ENCODE data around the gene LPP.
"Not testable (repeated sequence)": the region's sequence is repeated elsewhere in the genome, so short reads cannot be mapped to it uniquely, and the experiment has no call there.

The LPP gene

DNA sequence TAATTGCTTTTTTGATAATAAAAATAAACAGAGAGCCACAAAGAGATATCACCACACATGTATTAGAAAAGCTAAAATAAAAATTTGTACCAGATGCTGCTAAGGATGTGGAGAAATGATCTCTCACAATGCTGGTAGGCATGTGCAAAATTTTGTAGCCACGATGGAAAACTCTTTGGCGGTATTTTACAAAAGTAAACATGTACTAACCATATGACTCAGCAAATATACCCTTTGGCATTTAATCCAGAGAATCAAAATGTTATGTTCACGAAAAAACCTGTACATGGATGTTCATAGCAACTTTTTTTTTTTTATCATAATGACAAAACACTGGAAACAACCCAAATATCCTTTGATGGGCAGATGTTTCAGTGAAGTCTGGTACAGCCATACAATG is 261.2 kb downstream of the LPP start:
- no peak for DNase-seq

DNA sequence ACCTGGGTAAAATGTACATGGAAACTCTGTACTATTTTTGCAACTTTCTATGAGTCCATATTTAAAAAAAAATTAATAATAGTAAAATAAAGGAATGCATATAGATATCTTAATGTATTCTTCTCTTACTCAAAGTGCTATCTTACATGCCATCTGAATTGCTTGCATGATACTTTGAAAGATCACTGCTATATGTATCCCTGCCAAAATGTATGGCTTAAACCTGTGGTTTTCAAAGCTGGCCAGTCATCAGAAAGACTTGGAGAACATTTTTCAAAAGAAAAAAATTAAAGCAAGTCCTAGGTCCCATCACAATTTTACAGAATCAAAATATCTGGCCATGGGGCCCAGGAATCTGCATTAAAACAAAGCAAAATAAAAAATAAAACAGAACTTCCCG is 262.1 kb downstream of the LPP start:
- no peak for DNase-seq

DNA sequence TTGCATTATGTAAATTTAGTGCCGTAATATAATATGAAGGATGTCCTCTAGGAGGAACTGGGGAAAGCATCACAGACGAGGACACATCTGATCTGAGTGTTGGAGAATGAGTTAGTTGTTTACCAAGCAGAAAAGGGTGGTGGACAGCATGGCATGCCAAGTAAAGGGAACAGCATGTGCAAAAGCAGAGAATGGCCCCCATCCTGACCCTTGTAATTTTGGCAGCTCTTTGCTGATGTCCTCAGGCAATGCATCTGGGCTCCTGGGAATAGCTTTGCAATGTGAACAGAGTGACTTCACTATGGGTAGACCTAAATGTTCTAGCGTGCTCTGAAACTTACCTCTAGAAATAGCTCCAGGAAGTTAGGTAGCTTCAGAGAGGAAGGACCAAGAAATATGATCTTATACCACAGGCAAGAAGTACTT is 263.3 kb downstream of the LPP start:
- DNase-seq: no peak

DNA sequence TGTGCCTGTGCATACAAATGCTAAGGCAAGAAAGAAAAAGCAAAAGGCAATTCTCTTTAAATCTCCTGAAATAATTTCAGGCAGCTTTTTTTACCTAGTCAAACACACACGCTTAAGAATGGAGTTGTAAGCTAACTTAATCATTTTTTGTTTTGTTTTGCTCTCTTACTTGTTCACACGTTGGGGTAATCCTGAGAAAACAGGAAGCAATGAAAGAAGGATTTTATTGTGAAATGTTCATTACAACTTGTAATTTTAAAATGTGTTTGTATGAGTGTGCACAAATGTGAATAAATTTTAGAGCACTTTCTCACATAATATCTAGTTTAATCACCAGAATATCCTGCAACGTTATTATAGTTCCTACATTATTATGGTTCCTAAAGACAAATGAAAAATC is 263.8 kb downstream of the LPP start:
- DNase-seq: no peak

DNA sequence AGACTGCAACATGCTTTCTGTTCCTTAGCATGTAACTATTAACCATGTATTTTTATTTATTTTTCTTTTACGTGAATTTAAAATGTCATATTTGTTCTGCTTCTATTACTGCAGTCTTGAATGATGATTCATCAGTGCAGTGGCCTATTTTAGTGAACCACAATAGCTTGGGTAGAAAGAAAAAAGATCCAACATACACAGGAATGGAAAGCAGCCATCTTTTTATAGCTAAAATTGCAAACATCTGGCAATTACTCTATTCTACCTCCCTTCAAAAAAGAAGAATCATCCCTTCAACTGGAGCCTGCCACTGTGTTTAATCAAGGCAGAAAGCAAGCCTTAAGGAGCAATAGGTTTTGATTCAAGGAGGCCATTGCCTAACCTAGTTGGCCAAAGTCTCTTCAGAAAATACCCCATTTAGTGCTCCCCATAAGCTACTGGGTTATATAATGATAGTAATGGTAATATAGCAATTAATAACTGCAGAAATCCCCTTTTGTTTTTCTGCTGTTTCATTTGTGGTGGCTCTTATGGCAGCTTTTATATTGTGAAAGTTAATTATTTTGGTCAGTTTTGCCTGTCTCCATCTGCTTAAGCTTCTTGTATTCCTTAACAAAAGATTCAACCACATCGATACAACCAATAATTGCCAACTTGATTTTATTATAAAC is 267.3 kb downstream of the LPP start:
- DNase-seq: no peak

DNA sequence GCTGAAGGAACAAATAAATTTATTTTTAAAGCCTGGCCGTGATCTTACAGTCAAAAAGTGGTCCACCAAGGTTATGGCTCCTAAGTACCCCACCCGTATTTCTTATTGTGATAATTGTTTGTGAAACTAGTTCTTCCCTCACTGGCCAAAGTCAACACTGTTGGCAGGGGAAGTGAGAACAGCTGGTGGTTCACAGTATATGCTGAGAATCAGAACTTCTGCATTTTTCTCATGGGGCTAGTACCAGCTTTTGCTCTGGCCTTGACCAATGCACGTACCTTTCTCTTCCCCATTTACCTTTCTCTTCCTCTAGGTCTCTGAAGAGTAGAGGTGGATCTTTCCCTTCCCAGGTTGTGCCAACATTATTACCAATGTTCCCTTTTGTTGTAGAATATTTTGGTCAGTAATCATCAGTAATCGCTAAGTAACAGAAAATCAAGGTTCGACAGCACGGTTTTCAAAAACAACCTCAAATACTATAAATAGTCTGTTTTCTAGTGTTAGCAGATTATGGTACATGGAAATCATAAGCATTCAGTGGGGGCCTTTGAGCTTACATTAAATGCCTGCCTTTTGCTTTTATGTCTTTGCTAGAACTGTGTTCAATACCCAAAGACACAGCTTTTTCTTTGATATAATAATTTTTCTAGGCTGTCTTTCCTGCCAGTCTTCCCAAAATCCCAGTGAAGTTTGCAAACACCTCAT is 268.0 kb downstream of the LPP start:
- DNase-seq: no peak

DNA sequence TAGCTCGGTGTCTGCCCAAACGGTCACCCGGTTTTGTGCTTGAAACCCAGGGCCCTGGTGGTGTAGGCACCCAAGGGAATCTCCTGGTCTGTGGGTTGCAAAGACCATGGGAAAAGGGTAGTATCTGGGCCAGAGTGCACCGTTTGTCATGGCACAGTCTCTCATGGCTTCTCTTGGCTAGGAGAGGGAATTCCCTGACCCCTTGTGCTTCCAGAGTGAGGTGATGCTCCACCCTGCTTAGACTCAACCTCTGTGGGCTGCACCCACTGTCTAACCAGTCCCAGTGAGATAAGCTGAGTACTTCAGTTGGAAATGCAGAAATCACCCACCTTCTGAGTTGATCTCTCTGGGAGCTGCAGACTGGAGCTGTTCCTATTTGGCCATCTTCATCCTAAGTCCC is 274.0 kb downstream of the LPP start:
- DNase-seq: not testable (repeated sequence)

DNA sequence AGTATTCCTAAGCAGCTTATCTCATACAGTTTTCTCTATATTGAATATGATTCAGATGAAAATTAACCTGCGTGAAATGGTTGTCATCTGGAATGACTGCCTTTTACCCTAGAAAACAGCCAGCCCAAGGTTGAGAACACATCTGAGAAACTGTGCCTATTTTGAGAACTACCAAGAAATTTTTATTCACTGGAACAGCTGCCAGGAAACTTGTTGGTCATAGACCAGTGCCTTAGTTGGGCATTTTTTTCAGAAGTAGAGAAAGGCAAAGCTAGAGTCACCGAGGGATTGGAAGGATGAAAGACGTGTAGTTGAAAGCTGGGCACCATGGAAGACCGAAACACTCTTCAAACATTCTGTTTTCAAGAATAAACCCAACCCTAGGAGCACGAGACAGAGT is 277.1 kb downstream of the LPP start:
- DNase-seq: no peak

DNA sequence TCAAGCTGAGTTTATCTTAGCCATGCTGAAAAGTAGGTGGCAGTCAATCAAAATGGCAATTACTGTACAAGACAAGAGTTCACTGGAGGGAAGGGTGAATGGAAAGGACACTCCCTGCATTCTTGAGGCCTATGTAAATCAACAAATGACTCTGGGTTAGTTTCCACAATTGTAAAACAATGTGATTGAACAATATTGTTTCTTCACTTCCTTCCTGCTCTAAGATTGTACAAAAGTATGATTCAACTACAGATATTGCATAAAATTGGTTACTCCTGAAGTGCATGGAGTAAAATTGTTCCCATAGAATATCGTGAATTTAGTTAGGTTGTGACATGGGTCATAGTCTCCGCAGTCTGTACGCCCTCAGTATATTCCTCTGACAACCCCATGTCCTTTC is 277.6 kb downstream of the LPP start:
- no peak for DNase-seq

DNA sequence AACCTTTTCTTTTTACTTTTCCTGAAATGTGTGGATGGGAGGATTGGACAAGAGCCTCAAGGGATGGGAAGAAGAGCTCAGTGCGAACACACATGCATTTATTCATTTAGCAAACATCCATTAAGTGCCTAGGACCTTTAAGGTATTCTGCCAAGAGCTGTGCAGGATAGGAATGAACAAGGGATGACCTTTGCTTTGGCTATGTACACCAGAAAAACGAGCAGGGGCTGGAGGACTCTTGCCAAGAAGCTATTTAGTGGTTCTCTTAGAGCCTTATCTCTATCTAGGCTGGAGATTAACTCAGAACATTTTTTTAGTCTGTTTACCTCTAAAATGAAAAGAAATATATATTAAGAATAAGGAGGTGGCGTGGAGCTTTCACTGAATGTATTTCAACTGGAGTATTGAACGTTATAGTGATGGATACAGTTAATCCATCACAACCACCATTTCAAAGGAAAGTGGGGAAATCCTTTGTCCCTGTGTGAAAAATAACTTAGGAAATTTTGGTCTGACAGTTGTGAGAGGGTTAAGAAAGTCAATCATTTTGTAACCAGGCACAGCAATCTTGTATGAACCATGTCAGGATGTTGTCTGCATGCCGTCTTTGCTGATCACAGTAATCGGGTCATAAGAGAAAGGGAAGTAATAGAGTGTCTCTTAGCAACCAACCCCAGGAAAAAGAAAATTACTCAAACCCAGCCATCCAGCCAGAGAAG is 279.0 kb downstream of the LPP start:
- no peak for DNase-seq

DNA sequence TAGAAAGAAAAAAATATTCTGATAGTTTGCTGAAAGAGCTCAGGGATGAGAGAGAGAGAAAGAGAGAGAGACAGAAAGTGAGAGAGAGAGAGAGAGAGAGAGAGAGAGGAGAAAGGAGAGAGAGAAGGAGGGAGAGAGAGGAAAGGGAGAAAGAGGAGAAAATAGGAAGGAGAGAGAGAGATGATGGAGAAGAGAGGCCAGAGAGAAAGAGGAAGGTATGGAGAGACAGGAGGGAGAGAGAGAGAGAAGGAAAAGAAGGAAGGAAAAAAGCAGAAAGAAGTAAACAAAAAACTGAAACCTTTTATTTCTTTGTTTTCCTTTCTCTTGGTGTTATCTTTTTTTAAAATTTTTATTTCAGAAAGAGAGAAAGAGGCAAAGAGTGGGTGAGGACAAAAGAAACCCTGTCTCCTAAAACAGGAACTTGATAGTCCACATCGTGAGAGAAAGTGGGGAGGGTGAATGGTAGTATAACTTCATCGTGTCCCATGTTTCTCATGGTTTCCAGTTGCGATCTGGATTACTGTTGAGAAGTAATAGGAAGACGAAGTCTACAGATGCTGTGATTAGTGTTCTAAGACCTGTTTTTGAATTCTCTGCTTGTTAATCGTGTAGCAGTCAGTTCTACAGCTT is 279.7 kb downstream of the LPP start:
- DNase-seq: no peak

DNA sequence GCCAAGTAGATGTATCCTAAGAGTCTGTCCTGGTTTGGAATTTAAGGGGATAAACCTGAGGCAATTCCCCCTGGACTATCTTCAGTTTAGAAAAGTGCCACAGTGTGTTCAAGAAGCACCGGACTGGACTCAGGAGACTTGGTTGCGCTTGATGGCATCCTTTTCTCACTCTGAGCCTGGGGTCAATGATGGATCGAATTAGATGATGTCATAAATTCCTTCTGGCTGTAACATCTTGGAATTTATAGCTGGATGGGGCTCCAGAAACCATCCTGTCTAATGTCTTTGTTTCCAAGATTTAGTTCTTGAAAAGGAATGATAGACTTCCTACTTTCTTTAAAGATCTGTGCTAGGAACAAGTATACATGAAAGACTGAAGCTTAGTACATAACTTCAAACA is 280.6 kb downstream of the LPP start:
- DNase-seq: no peak

DNA sequence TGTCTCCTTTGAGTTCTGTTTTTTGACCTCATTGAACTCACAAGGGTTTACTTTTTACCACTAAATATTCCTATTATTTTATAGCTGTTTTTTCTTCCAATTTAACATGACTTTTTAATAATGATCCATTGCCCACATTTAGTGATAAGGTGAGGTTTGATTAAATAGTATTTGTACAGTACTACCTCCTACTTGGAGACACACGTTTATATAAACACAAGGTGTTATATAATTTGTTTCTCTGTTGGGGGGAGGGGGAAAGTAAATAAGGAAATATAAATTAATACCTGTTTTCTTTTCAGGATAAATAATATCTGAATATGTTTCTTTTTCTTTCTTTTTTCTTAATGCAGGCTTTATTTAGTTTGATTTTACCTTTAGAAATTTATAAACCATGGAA is 281.3 kb downstream of the LPP start:
- no peak for DNase-seq

DNA sequence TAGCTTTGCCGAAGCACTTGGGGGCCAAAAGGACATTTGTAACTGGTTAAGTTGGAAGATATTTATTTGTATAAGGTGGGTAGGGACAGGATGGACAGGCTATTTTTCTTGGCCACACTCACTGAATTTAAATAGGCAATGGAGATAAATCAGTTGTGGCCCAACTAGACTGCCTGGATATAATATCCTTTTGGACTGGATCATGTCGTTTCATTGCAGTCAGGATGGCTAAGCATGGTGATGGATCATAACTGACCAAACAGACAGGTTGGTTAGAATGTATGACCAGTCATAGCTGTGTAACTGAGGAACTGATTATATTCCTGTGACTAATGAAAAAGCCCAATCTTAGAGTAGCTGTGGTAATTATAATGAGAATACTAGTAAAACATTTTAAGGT is 284.0 kb downstream of the LPP start:
- DNase-seq: no peak

DNA sequence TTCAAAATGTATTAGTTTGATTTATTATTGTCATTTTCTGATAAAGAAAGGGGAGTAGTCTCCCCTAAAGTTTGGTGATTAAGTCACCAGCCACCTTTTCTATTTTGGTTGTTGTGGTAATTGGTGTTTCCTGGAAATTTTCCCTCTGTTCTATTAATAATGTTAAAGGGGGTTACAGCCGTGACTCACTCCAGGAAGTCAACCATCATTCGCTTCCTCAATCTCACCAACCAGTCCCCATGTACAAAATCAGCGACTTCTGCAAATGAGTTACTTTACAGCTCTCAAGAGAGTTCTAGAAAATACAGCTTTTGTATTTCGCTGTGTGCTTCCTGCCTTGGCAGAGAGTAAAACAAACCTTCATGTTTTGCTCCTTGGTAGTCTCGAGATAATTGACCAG is 285.1 kb downstream of the LPP start:
- no peak for DNase-seq

DNA sequence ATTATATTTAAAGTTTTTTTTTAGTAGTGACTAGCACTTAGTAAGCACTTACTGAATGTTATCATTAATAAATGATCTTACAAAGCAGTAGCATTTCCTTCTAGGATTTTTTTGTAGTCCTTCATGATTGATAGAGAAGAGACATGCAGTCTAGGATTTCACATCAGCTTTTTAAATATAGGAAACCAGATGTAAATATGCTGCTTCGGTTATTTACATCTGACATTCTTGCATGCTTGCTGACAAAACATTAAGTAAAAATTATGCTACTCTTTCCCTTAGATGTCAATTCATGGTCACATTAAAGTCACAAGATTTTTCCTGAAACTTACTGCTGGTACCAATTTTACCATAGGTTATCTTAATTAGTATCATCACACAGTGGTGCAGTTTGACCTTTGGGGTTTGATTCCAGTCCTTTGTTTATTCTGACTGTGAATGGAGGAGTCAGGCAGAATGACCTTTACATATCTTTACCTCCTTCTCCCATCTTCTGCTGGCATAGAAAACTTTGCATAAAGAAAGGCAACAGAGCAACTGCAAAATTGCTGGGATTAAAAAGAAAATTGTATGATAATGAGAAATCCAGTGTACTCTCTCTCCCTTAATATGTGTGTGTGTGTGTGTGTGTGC is 286.5 kb downstream of the LPP start:
- no peak for DNase-seq

DNA sequence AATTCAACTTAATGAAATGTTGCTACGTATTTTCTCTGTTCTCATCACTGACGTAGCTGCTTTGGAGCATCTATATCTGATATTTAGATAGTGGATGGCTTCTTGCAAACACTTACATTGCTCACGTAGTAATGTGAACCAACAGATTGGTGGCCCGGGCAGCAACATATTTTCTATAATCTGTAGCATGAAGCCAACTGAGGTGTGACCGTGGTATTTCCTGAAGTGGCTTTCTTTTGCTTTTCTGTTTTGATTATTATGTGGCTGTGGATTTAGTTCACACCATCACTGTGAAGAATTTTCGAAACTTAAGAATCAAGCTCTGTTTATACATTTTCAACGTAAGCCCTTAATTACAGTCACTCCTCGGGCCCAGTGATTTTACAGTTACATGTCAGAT is 288.5 kb downstream of the LPP start:
- DNase-seq: no peak

DNA sequence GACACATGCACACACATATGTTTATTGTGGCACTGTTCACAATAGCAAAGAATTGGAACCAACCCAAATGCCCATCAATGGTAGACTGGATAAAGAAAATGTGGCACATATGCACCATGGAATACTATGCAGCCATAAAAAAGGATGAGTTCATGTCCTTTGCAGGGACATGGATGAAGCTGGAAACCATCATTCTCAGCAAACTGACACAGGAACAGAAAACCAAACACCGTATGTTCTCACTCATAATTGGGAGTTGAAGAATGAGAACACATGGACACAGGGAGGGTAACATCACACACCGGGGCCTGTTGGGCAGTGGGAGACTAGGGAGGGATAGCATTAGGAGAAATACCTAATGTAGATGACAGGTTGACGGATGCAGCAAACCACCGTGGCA is 291.2 kb downstream of the LPP start:
- not testable (repeated sequence) for DNase-seq

DNA sequence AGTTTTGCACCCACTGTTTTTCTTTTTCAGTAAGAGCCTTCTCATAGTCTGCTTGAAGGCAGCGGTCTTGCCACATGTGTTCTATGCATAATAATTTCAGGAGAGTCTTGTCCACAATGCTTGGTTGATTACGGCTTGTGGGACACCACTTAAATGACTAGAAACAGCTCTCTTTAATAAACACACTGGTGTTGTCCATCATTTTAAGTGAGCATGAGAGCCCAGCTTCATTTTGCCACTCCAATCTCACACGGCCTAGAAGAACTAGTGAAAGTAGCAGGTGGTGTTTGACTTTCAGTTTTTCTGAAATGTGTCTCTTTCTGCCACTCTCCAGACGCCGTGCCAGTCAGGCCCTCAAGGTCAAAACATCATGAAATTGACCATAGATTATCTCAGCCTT is 292.1 kb downstream of the LPP start:
- no peak for DNase-seq

DNA sequence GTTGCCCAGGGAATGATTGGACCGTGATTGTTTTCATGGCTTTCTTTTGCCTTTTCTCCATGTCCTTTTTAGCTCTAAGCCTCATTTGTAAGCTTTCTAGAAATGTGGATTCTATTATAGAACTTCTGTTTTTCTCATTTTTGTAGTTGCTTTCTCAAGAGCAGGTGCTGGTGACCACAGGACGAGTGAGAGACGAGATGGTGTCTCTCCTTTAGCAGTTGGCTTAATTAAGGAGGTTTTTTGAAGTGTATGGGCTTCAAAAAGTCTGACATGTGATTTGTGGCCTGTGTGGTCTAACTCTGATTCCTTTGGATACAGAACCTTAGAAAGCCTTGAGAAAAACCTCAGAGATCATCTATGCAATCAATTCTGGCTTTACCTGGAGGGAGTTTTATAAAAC is 292.8 kb downstream of the LPP start:
- no peak for DNase-seq

DNA sequence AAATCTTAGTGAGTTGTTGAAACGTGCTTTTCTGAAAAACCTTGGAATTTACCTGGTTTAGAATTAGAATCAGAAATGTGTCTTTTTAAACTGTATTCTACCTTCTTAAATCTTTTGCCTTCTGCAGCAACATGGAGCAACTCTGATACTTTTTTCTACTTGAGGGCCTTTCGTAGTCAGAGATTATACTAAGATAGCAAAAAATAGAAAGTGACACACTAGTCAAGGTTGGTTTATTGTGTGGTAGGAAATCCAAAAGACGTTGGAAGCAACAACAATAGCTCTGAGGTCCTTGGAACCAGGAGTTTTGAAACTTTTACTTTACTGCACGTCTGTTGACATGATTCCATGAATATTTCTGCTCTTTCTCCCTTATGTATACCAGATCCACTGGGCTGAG is 294.9 kb downstream of the LPP start:
- no peak for DNase-seq

DNA sequence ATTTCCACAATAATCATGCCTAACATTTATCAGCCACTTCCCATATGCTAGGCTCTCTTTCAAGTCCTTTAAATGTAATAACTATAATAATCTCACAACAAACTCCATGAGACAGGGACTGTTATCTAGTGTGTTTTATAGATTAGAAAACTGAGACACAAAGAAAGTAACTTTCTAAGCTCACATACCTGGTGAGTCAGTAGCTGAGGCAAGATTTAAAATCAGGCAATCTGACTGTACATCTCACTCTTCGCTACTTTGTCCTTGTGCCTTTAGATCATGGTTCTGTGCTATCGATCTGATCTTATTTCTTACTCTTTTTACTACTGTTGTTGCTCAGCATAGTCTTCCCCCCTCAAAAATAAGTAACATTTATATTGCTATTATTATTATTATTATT is 295.5 kb downstream of the LPP start:
- DNase-seq: no peak

DNA sequence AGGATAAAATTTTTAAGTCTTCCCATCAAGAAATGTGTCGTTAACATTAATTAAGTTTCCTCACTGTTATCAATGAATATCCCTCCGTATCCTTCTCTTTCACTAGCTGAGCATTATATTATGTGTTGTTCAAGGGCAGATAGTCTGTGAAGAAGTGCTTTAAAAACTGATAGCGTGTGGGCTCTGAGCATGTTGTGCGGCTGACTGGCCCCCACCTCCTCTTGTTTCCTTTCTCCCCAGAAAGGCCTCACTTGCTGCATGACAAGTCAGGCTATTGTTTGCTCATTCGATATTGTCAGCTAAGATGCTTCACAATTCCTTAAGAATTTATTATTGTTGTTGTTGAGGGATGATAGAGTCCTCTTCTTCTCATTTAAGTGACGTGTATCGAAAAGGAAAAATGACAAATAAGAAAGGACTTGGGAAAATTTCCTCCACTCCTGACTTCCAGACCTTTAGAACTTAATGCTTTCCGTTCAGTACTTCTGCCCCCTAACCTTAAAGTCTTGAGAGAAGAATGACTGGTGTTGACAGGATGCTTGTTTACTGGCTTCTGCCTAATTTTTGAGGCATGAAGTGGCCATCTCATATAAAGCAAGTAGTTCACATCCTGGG is 298.3 kb downstream of the LPP start:
- no peak for DNase-seq
